Caki2 (cell line): ENCODE data around the gene ETV1. TPM values are rescaled to one million over a fixed set of nuclear protein-coding genes. Genes with fewer than 3 reads are reported as not detected.

Experiments used
- DNase-seq: peaks from one replicate; pipeline ENCODE4 v3.0.0-alpha.2; 2015; ENCODE audit warnings: low read depth
- in situ Hi-C: cut with HindIII; loops from 2 replicates; pipeline ENCODE4 v1.10.0; 2016; ENCODE audit warnings: low sequenced_read_pairs, low pct_unique_long_range_greater_than_20kb, mixed read lengths
- total RNA-seq: library from RNA; depleted of rRNA; stranded (reverse); fragments of >200 nt; shearing (Covaris generic); gene quantifications from 2 replicates; pipeline ENCODE4 v1.2.3, GENCODE V29; 2014; ENCODE audit warnings: low replicate concordance; rRNA removed

Gene ETV1
- total RNA-seq, result 2.5 and 8.4 TPM in 2 replicates

DNA sequence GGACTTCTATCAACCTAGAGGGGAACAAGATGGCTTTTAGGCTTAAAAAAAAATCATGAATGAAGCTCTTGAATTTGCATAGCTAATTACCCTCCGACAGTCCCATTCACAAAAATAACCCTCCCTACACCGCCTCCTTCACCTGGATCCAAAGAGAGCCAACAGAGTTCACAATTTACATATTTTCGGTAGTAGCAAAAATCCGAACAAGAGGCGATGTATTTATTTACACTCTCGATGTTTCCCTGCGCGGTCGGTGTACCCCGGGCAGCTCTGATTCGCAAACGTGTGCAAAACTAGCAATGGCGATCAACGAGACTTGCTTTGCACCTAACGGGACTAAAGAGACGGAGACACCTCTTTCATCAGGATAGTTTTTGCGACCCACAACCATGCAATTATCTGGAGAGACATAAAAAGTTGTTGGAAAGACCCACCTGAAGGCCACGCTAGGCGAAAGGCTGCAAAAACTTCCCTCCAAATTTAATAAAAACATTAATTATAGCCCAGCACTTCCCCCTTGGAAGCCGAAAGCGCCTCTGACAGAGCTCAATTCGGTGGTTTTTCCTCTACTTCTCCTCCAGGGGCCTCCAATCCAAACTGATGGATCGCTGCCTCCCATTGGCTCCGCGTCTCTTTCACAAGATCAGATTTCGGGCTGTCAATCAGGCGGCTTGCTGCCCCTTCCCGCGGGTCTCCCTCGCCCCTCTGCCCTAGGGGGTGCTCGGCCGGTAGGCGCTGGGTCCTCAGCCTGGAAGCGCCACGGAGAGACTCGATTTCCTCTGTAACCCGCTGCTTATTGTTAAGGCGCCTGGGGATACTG lies at the start of gene ETV1:
ETV1 (minus strand) TSS at position 541 of the 823 bp plus-strand sequence. CDS start 614 bp downstream, outside the sequence.
- in situ Hi-C loops, result no loop called here

GRCh38 chr7:14024406-14024805 lies 34.9 kb upstream of the ETV1 start:
- no peak for DNase-seq
- in situ Hi-C loops, result no loop called here

More for the DNA sequence above, at the start of gene ETV1:
- DNase-seq, result peak; percentile 72

DNA sequence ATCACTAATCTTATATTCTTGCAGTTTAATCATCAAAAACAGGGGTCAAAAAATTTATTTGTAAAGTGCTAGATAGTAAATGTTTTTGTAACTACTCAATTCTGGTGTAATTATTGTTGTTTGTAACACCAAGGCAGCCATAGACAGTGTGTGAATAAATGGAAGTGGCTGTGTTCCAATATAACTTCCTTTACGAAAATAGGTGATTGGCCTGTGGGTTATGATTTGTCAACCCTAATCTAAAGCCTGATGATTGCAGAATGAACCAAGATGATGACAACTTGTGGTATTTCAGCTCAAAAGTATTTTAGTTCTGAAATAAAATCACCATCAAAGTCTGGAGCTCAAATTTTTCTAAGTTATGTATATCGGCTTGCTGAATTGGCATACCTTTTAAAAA lies 34.4 kb upstream of the ETV1 start:
- DNase-seq, result no peak
- in situ Hi-C loops, result no loop called here

- in situ Hi-C loops, result no loop called here
These were observed 33.9 kb upstream of the ETV1 start for GRCh38 chr7:14023342-14023741.

DNA sequence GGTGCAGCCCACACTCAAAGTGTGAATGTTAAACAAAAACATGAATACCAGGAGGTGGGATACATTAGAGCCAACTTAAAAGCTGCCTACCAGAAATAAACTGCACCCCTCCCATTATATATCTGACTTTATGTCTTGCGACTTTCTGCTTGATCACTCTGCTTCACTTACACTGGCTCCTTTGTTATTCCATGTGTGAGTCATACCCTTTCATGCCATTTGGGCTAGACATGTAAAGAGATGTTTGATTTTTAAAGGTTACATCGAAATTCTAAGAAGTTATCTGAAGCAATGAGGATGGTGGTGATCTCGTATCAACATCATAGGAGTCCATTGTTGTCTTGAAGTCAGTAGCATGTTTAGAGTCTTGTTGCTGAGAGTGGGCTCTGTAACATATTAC lies 31.6 kb upstream of the ETV1 start:
- peak; percentile 52 for DNase-seq
- in situ Hi-C loops, result no loop called here

More at GRCh38 chr7:14023342-14023741, 33.9 kb upstream of the ETV1 start:
- no peak for DNase-seq

DNA sequence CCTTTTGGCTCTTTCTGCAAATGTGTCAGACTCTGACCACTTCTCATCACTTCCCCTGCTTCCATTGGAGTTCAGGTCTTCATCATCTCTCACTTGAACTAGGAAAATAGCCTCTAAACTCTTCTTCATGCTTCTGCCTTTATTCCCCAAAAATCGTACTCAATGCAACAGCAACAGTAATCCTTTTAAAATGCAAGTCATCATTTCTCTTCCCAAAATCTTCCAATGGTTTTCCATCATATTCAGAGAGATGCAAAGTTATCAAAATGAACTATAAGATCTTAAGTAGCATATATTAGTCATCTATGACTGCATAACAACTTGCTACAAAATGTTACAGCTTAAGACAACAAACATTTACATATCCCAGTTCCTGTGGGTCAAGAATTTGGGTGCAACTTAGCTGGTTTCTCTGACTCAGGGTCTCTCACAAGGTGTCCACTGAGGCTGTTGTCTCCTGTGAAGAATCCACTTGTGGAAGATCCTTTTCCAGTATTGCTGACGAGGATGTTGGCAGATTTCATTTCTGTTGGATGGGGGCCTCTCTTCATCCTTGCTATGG lies 31.0 kb upstream of the ETV1 start:
- in situ Hi-C loops, result no loop called here
- no peak for DNase-seq

GRCh38 chr7:14018751-14019150 lies 29.3 kb upstream of the ETV1 start:
- DNase-seq, result no peak
- in situ Hi-C loops, result no loop called here

DNA sequence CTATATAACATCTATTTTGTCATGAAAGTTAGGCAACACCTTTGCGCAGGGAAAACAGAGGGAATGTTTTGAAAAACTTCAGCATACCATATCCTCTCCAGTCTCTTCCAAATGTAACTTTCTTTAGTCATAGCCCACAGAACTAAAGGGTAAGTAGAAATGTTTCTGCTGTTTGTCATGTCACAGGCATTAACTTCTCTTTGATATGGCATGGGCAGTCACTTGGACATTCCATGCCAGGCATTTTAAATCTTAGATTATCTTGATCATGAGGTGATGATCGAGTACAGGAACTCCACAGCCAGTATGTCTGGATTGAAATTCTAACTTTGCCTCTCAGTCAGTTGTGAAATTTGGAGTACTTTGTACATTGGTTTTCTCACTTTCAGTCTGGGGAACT lies 27.5 kb upstream of the ETV1 start:
- in situ Hi-C loops, result no loop called here
- DNase-seq, result no peak

GRCh38 chr7:14013898-14014297 lies 24.4 kb upstream of the ETV1 start:
- in situ Hi-C loops, result no loop called here
- no peak for DNase-seq

DNA sequence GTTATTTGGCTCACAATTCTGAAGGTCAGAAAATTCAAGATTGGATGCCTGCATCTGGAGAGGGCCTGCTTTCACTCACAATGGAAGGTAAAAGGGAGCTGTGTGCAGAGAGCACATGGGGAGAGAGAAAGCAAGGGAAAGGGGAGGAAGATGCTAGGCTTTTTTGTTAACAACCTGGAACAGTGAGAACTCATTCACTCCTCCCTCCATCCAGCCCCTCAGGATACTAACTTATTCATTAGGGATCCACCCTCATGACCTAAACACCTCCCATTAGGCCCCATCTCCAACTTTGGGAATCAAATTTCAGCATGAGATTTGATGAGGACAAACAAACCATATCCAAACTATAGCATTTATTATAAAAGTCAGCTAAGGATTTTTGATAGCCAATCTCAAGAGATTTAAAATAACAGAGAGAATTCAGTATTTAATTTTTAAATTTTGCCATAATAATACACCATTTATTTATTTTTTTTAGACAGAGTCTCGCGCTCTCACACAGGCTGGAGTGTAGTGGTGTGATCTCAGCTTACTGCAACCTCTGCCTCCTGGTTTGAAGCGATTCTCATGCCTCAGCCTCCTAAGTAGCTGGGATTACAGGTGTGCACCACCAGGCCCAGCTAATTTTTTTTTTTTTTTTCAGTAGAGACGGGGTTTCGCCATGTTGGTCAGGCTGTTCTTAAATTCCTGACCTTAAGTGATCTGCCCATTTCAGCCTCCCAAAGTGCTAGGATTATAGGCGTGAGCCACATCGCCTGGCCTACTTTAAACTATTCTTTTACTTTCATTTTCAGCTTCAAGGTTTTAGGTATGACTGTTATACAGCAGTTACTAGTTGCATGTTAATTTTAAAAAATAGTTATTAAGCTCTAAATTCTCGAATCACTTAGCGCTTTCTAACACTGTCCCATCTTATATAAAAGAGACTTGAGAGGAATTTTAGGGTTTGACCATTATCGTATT lies 20.3 kb upstream of the ETV1 start:
- DNase-seq, result no peak
- in situ Hi-C loops, result no loop called here

DNA sequence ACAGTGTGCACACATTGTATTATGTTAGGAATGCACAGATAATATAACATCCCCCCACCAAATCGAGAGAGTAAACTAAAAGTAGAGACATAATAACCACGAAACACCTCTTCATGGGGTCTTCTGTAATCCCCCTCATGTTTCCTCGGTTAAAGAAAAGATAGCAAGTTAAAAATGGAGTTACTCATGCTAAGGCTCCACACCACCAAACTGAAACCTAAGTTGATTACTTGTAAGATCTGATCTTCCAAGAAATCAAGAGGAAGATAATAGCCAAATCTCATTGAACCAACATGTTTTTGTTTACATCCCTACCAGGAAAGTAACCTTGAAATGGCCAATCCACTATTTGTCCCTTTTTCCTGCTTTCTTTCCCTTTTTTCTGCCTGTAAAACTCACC lies 11.7 kb upstream of the ETV1 start:
- in situ Hi-C loops, result no loop called here
- DNase-seq, result no peak

- DNase-seq, result no peak
- in situ Hi-C loops, result no loop called here
These were observed 10.8 kb upstream of the ETV1 start for GRCh38 chr7:14000247-14000646.

DNA sequence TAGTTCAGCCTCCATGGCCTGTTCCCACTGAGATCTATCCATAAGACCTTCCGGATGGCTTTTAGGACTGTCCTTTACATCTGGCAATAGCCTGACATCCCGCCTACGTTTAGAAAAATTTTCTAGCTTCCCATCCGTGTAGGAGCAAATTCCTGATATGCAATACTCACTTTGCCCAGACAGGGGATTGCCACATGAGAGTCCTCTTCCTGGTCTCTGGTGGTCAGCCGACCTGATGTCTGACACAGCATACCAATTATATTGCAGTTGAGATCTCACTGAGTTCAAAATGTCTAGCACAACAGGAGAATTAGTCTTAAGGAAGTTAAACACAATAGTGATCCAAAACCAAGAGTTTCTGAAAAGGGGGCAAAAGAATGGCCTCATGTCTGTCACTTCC lies 9.4 kb upstream of the ETV1 start:
- DNase-seq, result no peak
- in situ Hi-C loops, result no loop called here

GRCh38 chr7:13992596-13992964 lies 3.1 kb upstream of the ETV1 start:
- in situ Hi-C loops, result no loop called here
- DNase-seq, result no peak

DNA sequence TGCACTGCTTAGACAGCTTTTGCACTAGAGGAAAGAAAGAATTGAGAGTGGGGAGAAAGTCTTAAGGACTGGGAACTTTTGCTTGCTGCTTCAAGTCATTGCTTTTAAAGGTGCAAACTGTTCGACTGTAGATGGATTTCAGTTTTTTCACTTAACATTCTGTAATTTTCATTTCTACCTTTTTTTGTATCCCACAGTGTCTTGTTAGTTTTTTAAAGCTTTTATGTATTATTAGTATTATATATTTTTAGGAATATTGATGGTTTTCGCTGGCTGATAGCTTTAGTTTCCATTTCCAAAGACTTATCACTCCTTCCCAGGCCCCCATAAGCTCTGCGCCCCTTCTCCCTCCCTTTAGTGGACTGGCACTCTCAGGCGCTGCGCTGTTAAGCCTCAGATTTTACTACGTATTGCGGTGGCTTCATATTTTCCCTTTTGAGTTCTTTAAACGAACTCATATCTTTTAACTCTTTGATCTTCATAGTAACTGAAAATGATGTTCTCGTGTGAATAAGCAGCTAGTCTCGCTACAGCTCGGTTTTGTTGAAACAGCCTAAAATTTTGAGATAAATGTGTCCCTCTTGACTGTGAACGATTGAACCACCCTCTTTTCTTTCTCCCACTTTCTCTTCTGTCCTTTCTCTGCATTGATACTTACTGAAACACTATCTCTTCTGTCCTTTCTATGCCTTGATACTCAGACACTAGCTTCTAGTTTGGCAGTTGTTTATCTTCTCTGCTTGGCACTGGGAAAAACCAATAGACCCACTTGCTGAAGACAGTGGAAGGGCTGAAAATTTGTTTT lies 2.5 kb upstream of the ETV1 start:
- no peak for DNase-seq
- in situ Hi-C loops, result no loop called here

GRCh38 chr7:13990984-13991790 lies 1.7 kb upstream of the ETV1 start:
- in situ Hi-C loops, result no loop called here
- DNase-seq, result peak; percentile 99

DNA sequence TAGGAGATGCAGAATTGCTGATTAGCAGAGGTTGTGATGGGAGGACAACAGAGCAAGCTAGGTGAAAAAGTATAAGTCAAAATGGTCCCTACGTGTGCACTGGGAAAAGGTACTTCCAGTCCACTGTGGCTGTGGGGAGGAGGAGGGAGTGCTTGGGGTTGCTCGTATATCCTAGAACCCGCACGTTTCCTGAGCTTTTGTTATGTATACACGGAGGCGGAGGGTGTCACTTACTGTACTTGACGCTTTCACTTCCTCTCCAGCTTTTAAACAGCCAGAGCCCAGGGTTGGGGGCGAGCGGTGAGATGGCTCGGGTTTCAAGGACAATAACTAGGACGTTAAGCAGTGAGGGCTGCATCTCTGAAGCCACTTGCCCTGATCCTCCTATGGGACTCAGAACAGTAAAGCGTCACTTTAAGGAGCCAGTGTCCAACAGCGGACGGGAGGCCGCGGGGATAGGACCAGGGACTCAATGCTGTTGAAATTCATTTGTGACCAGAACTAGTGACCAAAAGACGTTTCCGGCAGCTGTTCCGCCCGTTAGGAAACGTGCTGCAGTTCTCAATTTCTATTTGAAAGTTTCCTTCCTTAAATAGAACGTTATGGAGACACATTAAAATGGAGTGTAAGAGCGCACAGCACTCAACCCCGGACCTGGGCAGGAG lies 985 bp upstream of the ETV1 start:
- in situ Hi-C loops, result no loop called here
- peak; percentile 61 for DNase-seq
